Measurements from ENCODE around the gene FAM184A. TPM values are rescaled to one million over a fixed set of nuclear protein-coding genes. Genes with fewer than 3 reads are reported as not detected.
"Not testable (repeated sequence)": the region's sequence is repeated elsewhere in the genome, so short reads cannot be mapped to it uniquely, and the experiment has no call there.

Gene FAM184A
- total RNA-seq, 1 donor from 2014 or later: 4.8 TPM

DNA sequence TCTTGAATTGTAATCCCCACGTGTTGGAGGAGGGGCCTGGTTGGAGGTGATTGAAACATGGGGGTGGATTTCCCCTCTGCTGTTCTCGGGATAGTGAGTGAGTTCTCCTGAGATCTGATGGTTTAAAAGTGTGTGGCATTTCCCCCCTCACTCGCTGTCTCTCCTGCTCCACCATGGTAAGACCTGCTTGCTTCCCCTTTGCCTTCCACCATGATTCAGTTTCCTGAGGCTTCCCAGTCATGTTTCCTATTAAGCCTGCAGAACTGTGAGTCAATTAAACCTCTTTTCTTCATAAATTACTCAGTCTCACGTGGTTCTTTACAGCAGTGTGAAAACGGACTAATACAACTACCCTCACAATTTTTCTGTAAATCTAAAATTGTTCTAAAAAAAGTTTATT is 26.8 kb upstream of the FAM184A start:
- intact Hi-C loops (cut with micrococcal nuclease): no loop called here

DNA sequence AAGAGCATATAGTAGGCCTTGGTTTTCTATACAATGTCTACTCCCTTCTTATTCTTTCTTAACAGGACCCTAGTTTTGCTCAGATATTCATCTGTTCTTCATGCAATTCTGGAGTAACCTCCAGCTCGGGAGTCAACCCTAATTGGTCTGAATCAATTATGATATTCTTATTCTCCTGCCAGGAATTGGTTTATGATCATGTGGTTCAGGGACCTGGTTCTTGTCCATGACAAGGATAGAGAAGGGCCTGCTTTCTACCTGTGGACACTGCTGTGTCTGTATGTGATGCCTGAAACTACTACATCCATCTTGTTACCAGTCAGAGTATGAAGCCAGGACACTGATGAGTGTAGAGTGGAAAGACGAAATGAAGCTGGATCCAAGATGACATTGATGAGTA is 24.4 kb upstream of the FAM184A start:
- intact Hi-C loops (cut with micrococcal nuclease): no loop called here

DNA sequence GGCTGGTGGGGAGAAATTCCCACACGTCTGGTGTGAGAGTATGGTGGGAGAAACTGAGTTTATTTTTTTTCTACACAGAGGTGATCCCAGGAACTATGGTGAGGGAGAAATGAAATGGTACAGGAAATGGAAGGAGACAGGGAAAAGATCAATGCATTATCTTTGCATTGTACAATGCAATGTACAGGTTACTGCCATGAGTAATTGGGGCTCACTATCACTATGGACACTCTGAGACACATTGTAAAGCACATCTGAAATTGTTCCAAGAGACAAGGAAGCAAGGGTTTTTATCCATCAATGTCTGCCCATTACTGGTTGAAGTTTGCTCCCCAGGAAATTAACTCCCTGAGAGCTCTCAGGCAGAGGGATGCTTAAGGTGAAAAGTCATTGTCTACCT is 21.7 kb upstream of the FAM184A start:
- intact Hi-C loops (cut with micrococcal nuclease): no loop called here

DNA sequence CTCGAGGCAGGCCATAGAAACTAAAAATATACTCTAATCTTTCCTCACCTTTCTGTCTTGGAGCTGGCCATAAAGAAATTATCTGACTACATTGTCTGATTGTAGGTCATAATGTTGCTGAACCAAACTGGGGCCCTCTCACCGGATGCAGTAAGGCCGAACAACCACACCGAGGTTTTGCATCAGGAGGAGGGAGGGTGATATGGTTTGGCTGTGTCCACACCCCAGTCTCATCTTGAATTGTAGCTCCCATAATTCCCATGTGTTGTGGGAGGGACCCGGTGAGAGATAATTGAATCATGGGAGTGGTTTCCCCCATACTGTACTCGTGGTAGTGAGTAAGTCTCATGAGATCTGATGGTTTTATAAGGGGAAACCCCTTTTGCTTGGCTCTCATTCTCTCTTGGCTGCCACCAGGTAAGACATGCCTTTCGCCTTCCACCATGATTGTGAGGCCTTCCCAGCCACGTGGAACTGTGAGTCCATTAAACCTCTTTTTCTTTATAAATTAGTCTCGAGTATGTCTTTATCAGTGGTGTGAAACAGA is 19.4 kb upstream of the FAM184A start:
- intact Hi-C loops (cut with micrococcal nuclease): not testable (repeated sequence)

DNA sequence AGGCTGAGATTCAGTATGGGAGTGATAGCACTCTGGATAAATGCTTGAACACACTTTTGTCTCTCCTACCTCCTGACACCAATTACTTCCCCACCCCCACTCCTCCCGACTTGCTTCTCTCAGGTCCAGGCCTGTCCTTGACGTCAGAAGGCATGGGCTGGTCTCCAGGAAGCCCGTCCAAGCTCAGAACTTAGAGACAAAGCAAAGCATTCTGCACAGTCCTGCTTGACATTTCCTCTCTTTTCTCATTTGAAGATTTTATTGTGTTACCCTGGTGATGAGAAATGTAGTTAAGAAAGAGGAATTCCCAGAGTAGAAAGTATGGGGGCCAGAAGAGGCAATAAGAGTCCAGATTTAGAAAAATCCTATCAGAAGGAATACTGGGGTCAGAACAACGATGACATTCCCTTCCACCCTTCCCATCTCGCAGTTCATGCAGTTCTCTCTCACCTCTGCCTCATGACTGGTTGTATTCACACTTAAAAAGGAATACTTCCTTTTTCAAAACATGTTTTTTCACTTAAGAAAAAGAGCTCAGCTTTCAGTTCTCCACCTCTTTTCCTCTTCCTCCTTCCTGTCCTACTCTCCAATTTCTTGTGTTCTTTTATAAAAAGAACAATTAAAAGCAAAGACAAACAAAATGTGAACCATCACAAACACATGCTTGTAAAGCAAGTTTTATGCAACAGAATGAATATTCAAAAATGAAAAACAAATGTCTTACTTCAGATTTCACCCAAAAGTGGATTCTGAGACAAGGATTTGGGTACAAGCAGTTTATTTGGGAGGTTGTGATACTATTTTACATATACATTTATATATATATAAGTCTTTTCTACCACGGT is 18.5 kb upstream of the FAM184A start:
- intact Hi-C loops (cut with micrococcal nuclease): no loop called here

DNA sequence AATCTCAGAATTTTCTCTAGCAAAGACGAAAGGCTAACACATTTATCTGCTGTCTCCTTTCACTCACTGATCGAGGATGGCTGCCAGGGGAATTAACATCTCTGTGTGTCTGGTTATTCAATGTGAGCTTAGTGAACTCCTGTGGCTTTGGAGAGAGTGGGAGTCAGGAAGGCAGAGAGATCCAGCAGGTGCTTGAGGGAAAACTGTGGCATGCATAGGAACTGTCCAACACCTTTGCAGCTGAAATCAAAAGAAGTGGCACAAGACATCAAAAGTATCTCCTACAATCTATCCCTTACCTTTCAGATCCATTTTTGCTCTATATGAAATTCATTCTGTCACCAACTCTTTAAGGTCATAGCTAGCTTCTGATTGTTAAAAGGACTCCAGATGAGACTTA is 11.8 kb upstream of the FAM184A start:
- intact Hi-C loops (cut with micrococcal nuclease): no loop called here

DNA sequence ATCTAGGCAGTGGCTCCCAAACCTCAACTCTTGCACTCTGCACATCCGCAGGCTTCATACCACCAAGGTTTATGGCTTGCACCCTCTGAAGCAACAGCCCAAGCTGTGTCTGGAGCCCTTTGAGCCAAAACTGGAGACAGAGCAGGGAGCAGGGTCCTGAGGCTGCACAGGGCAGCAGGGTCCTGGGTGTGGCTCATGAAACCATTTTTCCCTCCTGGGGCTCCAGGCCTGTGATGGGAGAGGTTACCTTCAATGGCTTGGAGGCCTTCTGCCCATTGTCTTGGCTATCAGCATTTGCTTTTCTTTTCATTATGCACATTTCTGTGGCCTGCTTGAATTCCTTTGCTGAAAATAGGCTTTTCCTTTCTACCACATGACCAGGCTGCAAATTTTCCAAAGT is 6.3 kb upstream of the FAM184A start:
- intact Hi-C loops (cut with micrococcal nuclease): no loop called here

DNA sequence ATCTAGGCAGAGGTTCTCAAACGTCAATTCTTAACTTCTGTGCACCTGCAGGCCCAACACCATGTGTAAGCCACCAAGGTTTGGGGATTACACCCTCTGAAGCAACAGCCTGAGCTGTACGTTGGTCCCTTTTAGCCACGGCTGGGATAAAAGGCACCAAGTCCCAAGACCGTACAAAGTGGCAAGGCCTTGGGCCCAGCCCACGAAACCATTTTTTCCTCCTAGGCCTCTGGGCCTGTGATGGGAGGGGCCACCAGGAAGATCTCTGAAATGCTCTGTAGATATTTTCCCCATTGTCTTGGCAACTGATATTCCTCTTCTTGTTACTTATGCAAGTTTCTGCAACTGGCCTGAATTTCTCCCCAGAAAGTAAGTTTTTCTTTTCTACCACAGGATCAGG is 4.5 kb upstream of the FAM184A start:
- intact Hi-C loops (cut with micrococcal nuclease): no loop called here

DNA sequence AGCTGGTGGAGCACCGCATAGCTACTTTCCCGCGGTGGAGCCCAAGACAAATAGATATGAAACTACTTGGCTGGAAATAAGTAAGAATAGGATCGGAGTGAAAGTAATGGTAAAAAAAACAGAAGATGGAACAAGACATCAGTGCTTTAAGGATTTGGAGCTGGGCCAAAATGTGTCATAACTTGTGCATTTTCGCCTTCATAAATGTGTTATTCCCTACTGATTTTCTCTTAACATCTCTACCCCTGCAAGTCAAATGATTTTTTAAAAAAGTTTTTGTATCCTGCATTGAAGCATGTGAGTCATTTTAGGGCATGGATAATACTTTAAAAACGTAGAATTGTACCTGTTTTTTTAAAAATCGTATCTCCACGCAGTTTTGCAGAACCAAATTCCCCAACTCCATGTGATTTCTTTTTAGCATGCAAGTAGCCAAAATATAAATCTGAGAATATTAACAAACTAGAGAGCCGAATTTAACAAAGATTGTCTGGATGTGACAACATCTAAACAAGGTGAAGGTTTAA is 882 bp upstream of the FAM184A start:
- intact Hi-C loops (cut with micrococcal nuclease): loop anchor here (1.0 to 10.0 kb wide), 7 partner anchors 31 to 1405 kb away; partner anchors contain the start of genes CEP85L and NUS1

DNA sequence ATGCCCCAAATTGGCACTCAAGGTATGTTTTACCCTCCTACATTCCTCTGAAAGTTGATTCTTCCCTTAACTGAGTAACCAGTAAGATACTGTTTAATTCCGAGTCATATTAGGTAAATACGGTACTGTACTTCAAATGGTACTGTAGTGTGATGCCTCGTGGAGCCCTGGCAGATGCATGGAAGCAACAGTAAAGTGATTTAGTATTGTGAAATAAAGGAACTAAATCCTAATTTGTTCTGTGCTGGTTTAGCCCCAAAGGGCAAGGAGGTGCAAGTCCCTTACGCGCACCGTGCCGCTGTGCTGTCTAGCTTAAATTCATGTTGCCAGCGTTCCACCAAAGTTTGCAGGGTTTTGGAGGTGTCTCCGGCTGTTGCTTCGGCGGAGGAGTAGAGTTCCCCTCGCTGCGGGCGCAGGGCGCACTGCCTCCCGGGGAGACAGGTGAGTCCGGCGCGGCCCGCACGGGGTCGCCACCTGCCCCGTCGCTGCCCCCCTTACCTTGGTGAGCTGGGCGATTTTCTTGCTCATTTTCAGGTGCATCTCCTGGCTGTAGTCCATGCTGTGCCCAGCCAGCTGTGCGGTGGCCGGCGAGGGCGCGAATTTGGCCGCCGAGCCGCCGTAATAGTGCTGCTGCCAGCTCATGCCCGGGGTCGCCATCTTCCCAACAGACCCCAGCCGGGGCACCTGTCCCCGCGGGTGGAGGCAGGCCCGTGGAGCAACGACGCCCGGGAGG is 655 bp downstream of the FAM184A start:
- intact Hi-C loops (cut with micrococcal nuclease): loop anchor here (1.0 to 10.0 kb wide), 16 partner anchors 35 to 1595 kb away; partner anchors contain the start of genes ASF1A, CEP85L, DCBLD1 and MCM9

DNA sequence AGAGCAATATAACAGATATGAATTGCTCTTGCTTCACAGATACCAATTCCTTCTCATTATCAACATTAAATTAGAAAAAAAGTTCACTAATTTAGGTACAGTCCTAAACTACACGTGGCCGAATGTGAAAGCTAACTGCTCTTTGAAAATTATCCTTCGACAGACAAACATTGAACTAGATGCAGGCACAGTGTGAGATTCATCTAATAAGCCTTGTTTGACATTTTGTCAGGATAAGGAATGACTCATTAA is 1.1 kb downstream of the FAM184A start:
- intact Hi-C loops (cut with micrococcal nuclease): loop anchor here (1.0 to 10.0 kb wide), 10 partner anchors 34 to 1595 kb away; partner anchors contain the start of genes DCBLD1 and NUS1

DNA sequence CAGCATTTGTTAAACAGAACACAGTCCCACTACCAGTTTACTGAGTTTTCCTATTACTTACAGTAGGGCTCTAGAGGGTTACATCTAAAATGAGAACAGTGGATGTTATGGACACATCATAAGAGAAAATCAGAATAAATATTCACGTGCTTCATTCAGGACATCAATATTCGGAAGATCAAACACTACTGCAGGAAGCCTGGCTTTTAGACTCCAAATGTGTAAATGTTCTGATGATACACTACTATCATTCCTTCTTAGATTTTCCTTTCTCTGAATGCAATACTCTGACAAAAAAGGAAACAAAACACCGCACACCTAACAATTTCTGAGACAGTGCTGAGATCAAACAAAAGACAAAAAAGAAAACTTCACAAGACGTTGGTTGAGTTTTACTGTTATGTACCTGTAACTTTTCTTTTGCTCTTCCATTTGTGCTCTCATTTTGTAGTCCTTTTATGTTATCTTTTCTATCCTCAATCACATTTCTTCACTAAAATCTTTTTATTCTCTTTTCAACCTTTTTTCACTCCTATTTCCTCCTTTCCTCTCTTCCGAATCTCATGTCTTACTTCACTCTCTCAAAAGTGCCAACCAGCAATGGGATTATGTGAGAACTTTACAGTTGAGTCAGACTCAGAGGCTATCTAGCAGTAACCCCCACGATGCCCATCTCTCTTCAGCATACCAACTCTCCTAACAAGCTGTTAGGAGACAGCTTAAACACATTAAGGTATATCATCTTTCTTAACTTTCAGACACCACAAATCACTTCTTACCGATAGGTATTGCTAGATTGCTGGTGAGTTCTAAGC is 1.7 kb downstream of the FAM184A start:
- intact Hi-C loops (cut with micrococcal nuclease): loop anchor here (1.0 to 10.0 kb wide), 10 partner anchors 33 to 1594 kb away; partner anchors contain the start of genes DCBLD1 and NUS1

DNA sequence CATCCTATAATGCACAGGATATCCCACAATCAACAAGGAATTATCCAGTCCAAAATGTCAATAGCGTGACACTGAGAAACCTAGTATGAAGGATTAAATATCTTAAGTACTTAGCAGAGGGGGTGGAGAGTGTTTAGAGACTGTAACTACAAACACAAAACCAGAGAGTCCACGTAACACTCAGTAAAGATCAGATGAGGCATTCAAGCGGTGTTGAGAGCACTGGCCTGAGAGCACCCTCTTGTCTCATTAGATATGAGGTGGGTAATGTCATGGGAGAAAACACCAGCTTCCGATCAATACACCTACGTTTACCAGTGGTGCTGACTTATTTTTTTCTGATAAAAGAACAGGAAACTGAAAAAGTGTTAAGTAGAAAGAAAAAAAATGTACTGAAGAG is 2.3 kb downstream of the FAM184A start:
- intact Hi-C loops (cut with micrococcal nuclease): loop anchor here (2.0 to 10.0 kb wide), 8 partner anchors 239 to 1593 kb away; partner anchors contain the start of genes DCBLD1 and NUS1

DNA sequence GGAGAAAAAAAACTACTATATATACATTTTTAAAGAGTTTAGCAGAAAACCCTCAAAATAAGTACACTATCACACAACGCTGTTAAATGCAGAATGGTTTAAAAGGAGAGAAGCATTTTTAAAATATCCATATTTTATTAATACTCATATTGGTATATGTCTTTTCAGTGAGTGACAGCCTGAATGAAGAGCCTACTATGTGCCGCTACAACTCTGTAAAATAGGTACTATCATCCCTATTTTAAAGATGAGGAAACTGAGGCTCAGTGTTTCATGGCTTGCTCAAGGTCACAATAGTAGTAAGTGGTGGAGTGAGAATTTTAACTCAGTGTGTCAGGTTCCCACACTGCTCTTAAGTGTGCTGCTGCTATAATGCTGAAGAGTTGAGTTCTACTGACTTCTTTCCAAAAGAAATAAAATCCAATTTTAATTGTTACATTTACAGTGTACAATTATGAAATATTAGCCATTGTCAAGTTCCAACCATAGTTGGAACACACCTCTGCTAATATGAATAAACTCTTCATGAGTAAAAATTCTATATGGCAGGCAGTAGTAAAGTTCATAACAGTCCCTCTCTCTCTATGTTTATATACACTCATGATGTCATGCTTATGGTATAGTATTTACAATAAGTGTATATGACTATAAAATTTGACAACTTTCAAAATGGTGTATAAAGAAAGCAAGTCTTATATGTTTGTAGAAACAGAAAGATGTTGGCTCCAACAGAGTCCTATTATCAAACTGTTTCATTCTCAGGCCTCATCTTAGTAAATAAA is 3.1 kb downstream of the FAM184A start:
- intact Hi-C loops (cut with micrococcal nuclease): loop anchor here (5.0 to 10.0 kb wide), 4 partner anchors 263 to 1401 kb away; partner anchors contain the start of gene NUS1

DNA sequence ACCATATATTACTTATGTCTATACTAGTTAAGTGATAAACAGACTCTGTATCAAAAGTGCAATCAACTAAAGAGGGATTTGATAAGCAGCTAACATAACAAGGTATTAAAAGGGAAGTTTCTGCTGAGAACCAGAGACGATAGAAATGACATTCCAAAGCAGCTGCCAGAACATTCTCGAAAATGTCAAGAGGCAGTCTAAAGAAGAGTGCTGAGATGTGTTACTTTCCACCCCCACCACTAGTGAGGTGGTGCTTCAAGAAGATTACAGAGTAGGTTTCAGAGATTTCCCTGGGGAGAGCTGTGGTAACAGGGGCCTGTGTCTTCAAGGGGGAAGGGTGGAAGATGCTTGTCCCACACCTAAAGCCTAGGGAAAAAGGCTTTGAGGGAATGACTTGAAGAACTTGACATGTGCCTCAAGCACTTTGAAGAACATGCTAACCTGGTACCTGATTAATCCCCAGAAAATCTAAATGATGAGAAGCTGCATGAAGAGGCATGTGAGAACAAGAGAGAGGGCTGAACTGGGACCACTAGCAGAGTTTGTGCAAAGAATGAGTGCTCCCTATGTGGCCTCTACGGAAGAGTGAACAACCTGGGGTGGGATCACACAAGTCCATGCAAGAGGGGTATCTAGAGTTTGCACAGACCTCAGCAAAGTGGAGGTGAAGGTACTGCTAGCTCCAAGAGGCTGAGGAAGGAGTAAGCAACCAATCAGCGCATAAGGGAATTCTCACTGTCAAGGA is 5.0 kb downstream of the FAM184A start:
- intact Hi-C loops (cut with micrococcal nuclease): loop anchor here (10.0 kb wide), 2 partner anchors 509 to 1399 kb away; partner anchors contain the start of gene NUS1

DNA sequence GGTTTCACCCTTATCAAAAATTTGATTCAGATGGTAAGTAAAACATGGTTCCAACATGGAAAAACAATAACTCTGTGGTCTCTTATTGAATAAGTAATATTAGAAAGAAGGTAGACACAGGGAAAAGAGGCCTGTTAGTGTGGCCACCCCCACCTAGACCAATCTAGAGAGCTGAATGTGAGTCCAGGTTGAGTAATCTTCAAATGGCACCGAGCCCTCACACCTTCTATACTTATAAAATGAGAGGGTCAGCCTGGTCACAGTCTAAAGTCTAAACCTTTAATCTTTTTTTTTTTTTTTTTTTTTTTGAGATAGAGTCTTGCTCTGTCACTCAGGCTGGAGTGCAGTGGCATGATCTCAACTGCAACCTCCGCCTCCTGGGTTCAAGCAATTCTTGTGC is 6.9 kb downstream of the FAM184A start:
- intact Hi-C loops (cut with micrococcal nuclease): loop anchor here (10.0 kb wide), 2 partner anchors 507 to 1397 kb away; partner anchors contain the start of gene NUS1

DNA sequence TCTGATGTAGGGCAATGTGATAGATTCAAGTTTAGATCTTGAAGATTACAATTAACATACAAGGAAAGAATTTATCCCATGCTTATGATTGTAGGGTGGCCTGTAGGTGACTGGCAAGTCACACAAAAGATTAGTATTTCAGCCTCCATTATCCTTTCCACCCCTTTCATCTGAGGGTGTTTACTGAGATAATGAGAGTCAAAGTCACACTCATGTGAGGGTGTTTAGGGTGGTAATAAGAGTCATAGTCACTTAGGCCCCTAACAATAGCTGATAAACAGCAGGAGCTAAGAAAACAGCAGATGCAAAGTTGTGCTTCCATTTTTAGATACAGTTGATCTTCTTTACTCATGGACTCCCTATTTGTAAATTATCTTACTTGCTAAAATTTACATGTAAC is 11.4 kb downstream of the FAM184A start:
- intact Hi-C loops (cut with micrococcal nuclease): no loop called here

DNA sequence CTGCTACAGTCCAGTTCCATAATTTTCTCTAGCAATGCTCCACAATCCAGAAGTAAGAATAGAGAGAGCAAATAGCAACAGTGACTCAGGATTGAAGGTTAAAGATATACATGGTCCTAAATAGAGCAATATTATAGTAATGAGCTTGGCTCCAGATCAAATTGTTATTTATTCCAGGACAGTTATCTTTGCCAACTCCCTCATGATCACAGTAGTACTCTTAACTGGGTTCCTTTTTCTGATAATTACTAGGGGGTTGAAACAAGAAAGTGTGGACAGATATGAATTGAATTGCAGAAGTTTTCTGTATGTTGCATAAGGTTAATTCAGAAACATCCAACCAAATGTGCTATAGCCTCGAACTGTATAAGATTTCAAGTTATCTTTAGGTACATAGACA is 11.9 kb downstream of the FAM184A start:
- intact Hi-C loops (cut with micrococcal nuclease): no loop called here

DNA sequence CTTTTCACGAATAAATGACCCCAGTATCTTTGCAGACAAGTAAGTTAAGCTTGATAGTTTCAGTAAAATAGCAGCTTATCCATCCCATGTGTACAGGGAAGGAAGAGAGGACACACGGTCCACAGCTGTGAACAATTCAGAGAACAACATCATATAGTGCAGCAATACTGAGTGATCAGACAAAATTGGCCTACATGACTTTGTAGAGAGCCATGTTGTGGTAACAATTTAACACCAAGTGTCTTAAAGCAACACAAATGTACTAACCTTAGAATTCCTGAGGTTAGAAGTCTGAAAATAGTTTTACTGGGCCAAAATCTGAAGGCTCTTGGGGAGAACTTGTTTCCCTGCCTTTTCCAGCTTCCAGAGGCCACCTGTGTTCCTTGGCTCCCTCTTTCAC is 12.5 kb downstream of the FAM184A start:
- intact Hi-C loops (cut with micrococcal nuclease): no loop called here

Data from T-helper 1 cell treated with Interleukin-12 subunit alpha and Interleukin-12 subunit beta and Interleukin-4 antibody, amounts not matched to agents 30 ng/mL and 1 ng/mL, for 36 hours (primary cell).